Placental epithelial cell (primary cell): ENCODE measurements around the gene FOXI2. TPM values are rescaled to one million over a fixed set of nuclear protein-coding genes. Genes with fewer than 3 reads are reported as not detected.

ENCODE experiments used
- total RNA-seq: library from RNA; depleted of rRNA; stranded (reverse); fragments of >200 nt; gene quantifications from 2 replicates; pipeline ENCODE4 v1.2.3, GENCODE V29; 2012

FOXI2 gene
- total RNA-seq = not detected in 2 replicates

GRCh38 chr10:127736915-127737562 is at the start of gene FOXI2:
Gene FOXI2 (plus strand): TSS chr10:127737185. CDS start chr10:127737274, 89 bp downstream.

Other genes with a start within 250 kb of the FOXI2 start
- not detected in 2 replicates for gene NPS, start 187.9 kb upstream of the FOXI2 start, total RNA-seq
- gene CLRN3, start 155.8 kb downstream of the FOXI2 start, total RNA-seq = not detected in 2 replicates
- 3.5 and 4.7 TPM in 2 replicates for gene PTPRE, start 169.9 kb downstream of the FOXI2 start, total RNA-seq